ENCODE data around the gene SIGLEC12. TPM values are rescaled to one million over a fixed set of nuclear protein-coding genes. Genes with fewer than 3 reads are reported as not detected.

The SIGLEC12 gene
- total and polyA plus RNA-seq, 8 donors: 0.12 to 0.19 (median 0.14) TPM; not detected in 5

DNA sequence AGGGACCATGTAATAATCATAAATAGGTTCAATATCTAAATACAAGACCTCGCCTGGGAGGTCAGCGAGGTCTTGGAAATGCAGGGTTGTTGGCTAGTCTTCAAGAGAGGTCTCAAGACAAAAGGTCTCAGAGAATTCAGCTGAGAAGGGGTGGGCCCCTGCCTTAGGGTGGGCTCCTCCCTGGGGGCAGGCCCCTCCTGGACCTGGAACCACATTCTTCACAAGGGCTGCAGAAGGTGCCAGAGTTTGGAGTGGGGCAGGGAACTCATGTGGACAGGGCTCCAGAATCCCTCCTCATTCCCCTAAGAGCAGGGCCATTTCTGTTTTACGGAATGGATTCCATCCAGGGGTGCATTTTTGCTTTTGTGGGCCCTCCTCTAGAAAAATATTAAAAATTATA lies 13.1 kb downstream of the SIGLEC12 start:
- Histone ChIP-seq H3K4me1 (no peaks in the 10 kb centered on the region), H3K4me3 (no peak overlapping the region), H3K27ac (no peak overlapping the region), H3K9me3 (no peaks in the 10 kb centered on the region), H3K36me3 (no peaks in the 10 kb centered on the region), H3K27me3 (no peaks in the 10 kb centered on the region)
- intact Hi-C loops (cut with DNase I): no loop called here
- TF ChIP-seq CTCF (IDR thresholded peaks at IDR 0.05): no peak
- no peak for FAIRE-seq
- DNase-seq: no peak
- WGBS, 2 donors: 49 to 57% methylated on average over 3 of the region's 3 CpGs
- ATAC-seq: no peak

- no peak for TF ChIP-seq CTCF (IDR thresholded peaks at IDR 0.05)
- no peak overlapping the region for H3K27ac ChIP-seq
- ATAC-seq (no peak), DNase-seq (no peak), FAIRE-seq (no peak)
- no peaks in the 10 kb centered on the region for H3K36me3 ChIP-seq
- H3K4me1 ChIP-seq: no peaks in the 10 kb centered on the region
- H3K27me3 ChIP-seq: no peaks in the 10 kb centered on the region
- intact Hi-C loops (cut with DNase I): no loop called here
- 60 to 78% methylated on average over 5 of the region's 5 CpGs for WGBS, 2 donors
- H3K4me3 ChIP-seq: no peak overlapping the region
- no peaks in the 10 kb centered on the region for H3K9me3 ChIP-seq
Measured at GRCh38 chr19:51485960-51486660, 15.5 kb downstream of the SIGLEC12 start.

- H3K27me3 ChIP-seq: peaks cover 0 to 6% (median 0%) of the 10 kb centered on the region in 4 donors
Measured at GRCh38 chr19:51480590-51480989, 21.0 kb downstream of the SIGLEC12 start.

DNA sequence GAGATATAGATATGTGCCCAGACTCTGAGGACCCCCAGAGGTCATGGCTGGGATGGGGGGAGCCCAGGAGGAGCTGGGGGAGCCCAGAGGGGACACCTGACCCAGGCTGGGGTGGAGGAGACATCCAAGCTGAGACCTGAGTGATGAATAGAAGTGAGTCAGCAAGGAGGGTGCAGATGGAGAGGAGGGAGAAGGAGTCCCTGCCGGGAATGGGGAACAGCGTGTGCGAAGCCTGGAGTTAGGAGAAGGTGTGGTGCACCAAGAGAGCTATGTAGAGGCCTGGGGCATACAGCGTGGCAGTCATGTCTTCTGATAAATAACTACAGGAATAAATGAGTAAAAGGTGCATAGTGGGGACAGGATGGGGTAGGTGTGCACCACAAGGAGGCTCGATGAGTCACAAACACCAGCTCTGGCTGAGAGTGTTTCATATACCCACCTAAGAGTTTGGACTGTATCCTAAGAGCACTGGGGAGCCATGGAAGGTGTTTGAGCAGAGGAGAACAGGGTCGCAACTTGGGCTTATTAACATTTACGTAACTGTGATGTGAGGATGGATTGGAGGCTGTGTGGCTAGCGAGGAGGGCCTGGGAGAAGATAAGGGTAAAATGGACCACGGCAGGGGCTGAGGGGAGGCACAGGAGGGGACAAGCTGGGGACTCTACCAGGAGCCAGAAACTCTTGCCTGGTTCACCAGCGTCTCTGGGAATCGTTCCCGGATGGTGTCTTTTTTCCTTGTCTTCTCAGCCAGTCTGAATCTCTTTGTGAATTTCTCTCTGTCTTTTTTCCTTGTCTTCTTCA lies 21.9 kb downstream of the SIGLEC12 start:
- H3K27ac ChIP-seq: no peak overlapping the region
- ATAC-seq (no peak), DNase-seq (no peak), FAIRE-seq (no peak)
- no peaks in the 10 kb centered on the region for H3K9me3 ChIP-seq
- H3K27me3 ChIP-seq: peaks cover 0 to 6% (median 0%) of the 10 kb centered on the region in 4 donors
- no peaks in the 10 kb centered on the region for H3K4me1 ChIP-seq
- H3K4me3 ChIP-seq: no peak overlapping the region
- no peaks in the 10 kb centered on the region for H3K36me3 ChIP-seq
- intact Hi-C loops (cut with DNase I): loop anchor here in 2 of 3 donors (10.0 kb wide), 1 partner anchor 175 kb away; no protein-coding TSS in a partner anchor
- 62 to 75% methylated on average over 12 of the region's 12 CpGs for WGBS, 2 donors
- TF ChIP-seq CTCF (IDR thresholded peaks at IDR 0.05): no peak

More at GRCh38 chr19:51480590-51480989, 21.0 kb downstream of the SIGLEC12 start:
- 22 to 25% methylated on average over 8 of the region's 8 CpGs for WGBS, 2 donors
- no peak for TF ChIP-seq CTCF (IDR thresholded peaks at IDR 0.05)
- DNase-seq: no peak
- intact Hi-C loops (cut with DNase I): no loop called here
- peak in 1 of 4 donors; percentile 50 for ATAC-seq
- Histone ChIP-seq H3K36me3 (no peaks in the 10 kb centered on the region), H3K4me1 (no peaks in the 10 kb centered on the region), H3K4me3 (no peak overlapping the region), H3K27ac (no peak overlapping the region), H3K9me3 (no peaks in the 10 kb centered on the region)
- no peak for FAIRE-seq

All from pancreas (tissue), 10 donors.